Right lobe of liver (tissue), 6 donors: ENCODE measurements around the gene CFAP46. TPM values are rescaled to one million over a fixed set of nuclear protein-coding genes. Genes with fewer than 3 reads are reported as not detected.

Source experiments
- ATAC-seq, 4 donors: fragments of 200-7000 bp; cut with Tn5 transposase; one replicate each; pipeline ENCODE4 v1.9.1; 2020; ENCODE audit warnings: mild to moderate bottlenecking in 4 of 4, moderate library complexity in 4 of 4
- DNase-seq, 3 donors: peaks; one replicate each; pipeline ENCODE4 v3.0.0-alpha.2; 2020
- H3K27ac ChIP-seq, 3 donors: fragments of 200-600 bp; one replicate each; pipeline ENCODE4 v1.8.0; 2022
- H3K27me3 ChIP-seq, 2 donors: fragments of 200-600 bp; one replicate each; pipeline ENCODE4 v1.8.0; 2022
- H3K36me3 ChIP-seq, 4 donors: fragments of 200-600 bp; sonication (generic) in 1 of 4; one replicate each; pipeline versions ENCODE4 v1.5.1 to v1.8.0; 2017 to 2022; ENCODE audit warnings: control low read depth in 1 of 4
- H3K4me1 ChIP-seq, 4 donors: fragments of 200-600 bp; sonication (generic) in 1 of 4; one replicate each; pipeline versions ENCODE4 v1.5.1 to v1.8.0; 2017 to 2022; ENCODE audit warnings: control low read depth in 1 of 4
- H3K4me3 ChIP-seq, 3 donors: fragments of 200-600 bp; one replicate each; pipeline ENCODE4 v1.8.0; 2022
- H3K9me3 ChIP-seq, 4 donors: fragments of 200-600 bp; sonication (generic) in 1 of 4; one replicate each; pipeline versions ENCODE4 v1.5.1 to v1.8.0; 2017 to 2022; ENCODE audit warnings: control low read depth in 1 of 4
- CTCF ChIP-seq, 4 donors: fragments of 200-600 bp in 3 of 4; fragments of 450-650 bp in 1 of 4; IDR thresholded peaks; one replicate each; pipeline versions ENCODE4 v1.5.1 to v1.8.0; 2016 to 2022; ENCODE audit warnings: antibody characterized with exemption in 4 of 4, mild to moderate bottlenecking in 2 of 4
- POLR2A ChIP-seq: fragments of 450-650 bp; IDR thresholded peaks from one replicate; pipeline ENCODE4 v1.6.1; 2017; ENCODE audit warnings: antibody characterized with exemption, mild to moderate bottlenecking
- whole genome bisulfite sequencing: methylation state at CpG from one replicate; pipeline ENCODE4 v1.1.6; 2018; ENCODE audit warnings: low coverage, low lambda C conversion rate; ENCODE audit not compliant: insufficient coverage; ENCODE audit errors: missing lambda C conversion rate; 5-methylcytosine and 5-hydroxymethylcytosine counted together
- intact Hi-C, 2 donors: fragments of 100-400 bp; cut with DNase I; formaldehyde crosslinking; loops; one replicate each; pipeline versions ENCODE4 v1.11.2 to v1.14.1; 2022
- total RNA-seq, 6 experiments: library from RNA; depleted of rRNA in 2 of 6; stranded (reverse); fragments of >200 nt in 2 of 6; fragmentation: NEBNext Ultra II Directional in 3 of 6; extraction: Animal tissue kit (Norgen Biotek cat#: 25700) in 3 of 6; gene quantifications; one replicate each; pipeline versions ENCODE4 v1.1.0 to v1.2.4, GENCODE V29; 2016 to 2023
- donor health status: DM: no; HTN: yes; CAD: no.
- donor health status: DM: no; HTN: no; CAD: no.
- donor health status: DM: no; HTN: no; CAD: no.
- donor health status: DM: no; HTN: yes; CAD: no.
- donor health status: DM: no; HTN: yes; CAD: no.

The CFAP46 gene
- total RNA-seq, 6 experiments from 2014 or later, result 0.16 to 0.67 (median 0.32) TPM

DNA sequence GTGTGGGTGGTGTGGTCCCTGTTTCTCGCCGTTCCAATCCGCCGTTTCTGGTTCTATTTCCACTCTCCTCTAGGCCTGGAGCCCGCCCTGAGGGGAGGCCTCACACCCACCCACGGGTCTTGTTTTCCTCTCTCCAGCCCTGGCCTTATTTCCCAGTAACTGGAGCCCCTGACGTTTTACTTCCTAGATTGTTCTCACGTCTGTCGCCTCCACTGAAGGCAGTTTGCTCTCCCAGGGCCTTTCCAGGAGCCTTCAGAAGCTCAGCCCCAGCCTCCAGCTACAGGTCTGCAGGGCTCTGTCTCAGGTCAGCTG, 30.6 kb downstream of the CFAP46 start:
- DNase-seq, result peak in 1 of 3 donors; percentile 26

GRCh38 chr10:132910901-132911785, 31.2 kb downstream of the CFAP46 start:
- no peaks in the 10 kb centered on the region for H3K4me1 ChIP-seq
- H3K9me3 ChIP-seq, result no peaks in the 10 kb centered on the region
- ATAC-seq (peak in 1 of 4 donors; percentile 23), DNase-seq (peak in 2 of 3 donors; percentile 19 to 41)
- H3K27ac ChIP-seq, result no peak overlapping the region
- no peak overlapping the region for H3K4me3 ChIP-seq
- no peaks in the 10 kb centered on the region for H3K27me3 ChIP-seq
- intact Hi-C loops, result no loop called here
- 74% methylated on average over 15 of the region's 37 CpGs for WGBS
- TF ChIP-seq POLR2A (no peak), CTCF (IDR thresholded peaks at IDR 0.05) (no peak)
- no peaks in the 10 kb centered on the region for H3K36me3 ChIP-seq

More for the DNA sequence above, 30.6 kb downstream of the CFAP46 start:
- Histone ChIP-seq H3K4me1 (no peaks in the 10 kb centered on the region), H3K27me3 (no peaks in the 10 kb centered on the region), H3K4me3 (no peak overlapping the region), H3K9me3 (no peaks in the 10 kb centered on the region), H3K27ac (no peak overlapping the region), H3K36me3 (no peaks in the 10 kb centered on the region)
- no peak for ATAC-seq
- intact Hi-C loops, result no loop called here
- WGBS, result 54% methylated on average over 8 of the region's 9 CpGs
- TF ChIP-seq POLR2A, result no peak
- no peak for TF ChIP-seq CTCF (IDR thresholded peaks at IDR 0.05)

DNA sequence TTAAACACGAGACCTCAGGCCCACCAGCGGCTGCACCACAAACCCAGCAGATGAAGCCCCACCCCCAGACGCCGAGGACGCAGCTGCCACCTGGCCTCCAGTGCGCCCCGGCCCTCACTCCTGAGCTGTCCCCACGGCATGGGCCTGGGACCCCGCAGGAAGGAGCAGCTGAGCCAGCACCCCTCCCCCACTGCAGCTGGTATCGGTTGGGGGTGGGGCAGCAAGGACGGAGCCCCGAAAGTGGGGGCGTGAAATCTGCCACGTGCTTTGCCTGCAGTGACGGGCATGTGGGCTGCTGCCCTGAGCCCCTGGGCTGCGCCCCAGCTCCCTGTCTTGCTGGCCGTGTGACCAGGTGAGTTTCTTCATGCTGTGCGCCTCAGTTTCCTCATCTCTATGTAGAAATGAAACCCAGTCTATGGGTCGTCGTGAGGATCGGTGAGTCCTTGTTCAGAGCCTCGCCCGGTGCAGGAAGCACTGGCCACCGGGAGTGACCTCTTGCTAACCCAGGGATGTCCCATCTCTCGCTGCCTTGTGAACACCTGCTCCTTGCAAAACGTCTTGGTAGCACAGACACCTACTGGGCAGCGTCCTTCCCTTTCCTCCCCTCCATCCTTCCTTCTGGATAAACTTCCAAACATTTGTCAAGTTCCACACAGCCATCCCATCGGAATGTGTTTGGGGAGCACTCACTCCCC, 32.0 kb downstream of the CFAP46 start:
- no peaks in the 10 kb centered on the region for H3K9me3 ChIP-seq
- DNase-seq (peak in 2 of 3 donors; percentile 15 to 26), ATAC-seq (no peak)
- WGBS, result 62% methylated on average over 6 of the region's 28 CpGs
- no peak overlapping the region for H3K4me3 ChIP-seq
- H3K36me3 ChIP-seq, result no peaks in the 10 kb centered on the region
- no peak overlapping the region for H3K27ac ChIP-seq
- H3K27me3 ChIP-seq, result no peaks in the 10 kb centered on the region
- TF ChIP-seq POLR2A (no peak), CTCF (IDR thresholded peaks at IDR 0.05) (no peak)
- intact Hi-C loops, result no loop called here
- no peaks in the 10 kb centered on the region for H3K4me1 ChIP-seq

- 100% methylated on average over 1 of the region's 21 CpGs for WGBS
- ATAC-seq, result no peak
Measured at GRCh38 chr10:132909491-132910071, 32.8 kb downstream of the CFAP46 start.

More at GRCh38 chr10:132909491-132910071, 32.8 kb downstream of the CFAP46 start:
- peak in 2 of 3 donors; percentile 10 to 46 for DNase-seq
- no peak for TF ChIP-seq POLR2A
- TF ChIP-seq CTCF (IDR thresholded peaks at IDR 0.05), result no peak
- intact Hi-C loops, result no loop called here
- H3K4me1 ChIP-seq, result no peaks in the 10 kb centered on the region
- H3K4me3 ChIP-seq, result no peak overlapping the region
- no peaks in the 10 kb centered on the region for H3K36me3 ChIP-seq
- H3K27ac ChIP-seq, result no peak overlapping the region
- no peaks in the 10 kb centered on the region for H3K27me3 ChIP-seq
- no peaks in the 10 kb centered on the region for H3K9me3 ChIP-seq
